ENCODE measurements around the gene LIMS1.

LIMS1 gene

GRCh38 chr2:108623616-108624015 is 89.3 kb downstream of the LIMS1 start:
- Histone ChIP-seq H3K4ac (ENCODE audit: low read depth, low read length) (no peak overlapping the region), H3K27me3 (ENCODE audit: insufficient read depth, low read length) (no peaks in the 10 kb centered on the region), H3K23ac (ENCODE audit: low read length) (no peak overlapping the region), H3K4me1 (ENCODE audit: control insufficient read depth in 1 of 2, insufficient read depth in 2 of 2, low read length in 2 of 2) (peaks cover 4 to 8% of the 10 kb centered on the region in 2 experiments), H3K36me3 (ENCODE audit: control insufficient read depth in 1 of 2, insufficient read depth in 2 of 2, low read length in 2 of 2) (no peaks in the 10 kb centered on the region), H2BK120ac (ENCODE audit: insufficient read depth, low read length, poor library complexity) (no peak overlapping the region), H3K79me1 (ENCODE audit: low read length) (peaks cover 2% of the 10 kb centered on the region), H3K9ac (ENCODE audit: low read length) (no peak overlapping the region), H3K27ac (ENCODE audit: low read depth, low read length) (no peak overlapping the region), H3K79me2 (ENCODE audit: control insufficient read depth, insufficient read depth, low read length, poor library complexity) (no peaks in the 10 kb centered on the region), H3K18ac (ENCODE audit: low read length) (no peak overlapping the region), H3K4me2 (ENCODE audit: low read length) (no peak overlapping the region), H4K91ac (ENCODE audit: low read depth, low read length) (no peak overlapping the region), H4K12ac (ENCODE audit: low read depth, low read length) (no peak overlapping the region), H2AFZ (ENCODE audit: insufficient read depth, low read length, poor library complexity) (no peak overlapping the region), H3K9me3 (ENCODE audit: insufficient read depth, low read depth, low read length) (no peaks in the 10 kb centered on the region), H2BK5ac (ENCODE audit: low read depth, low read length, poor library complexity) (no peak overlapping the region), H3K4me3 (ENCODE audit: low read depth, low read length) (no peak overlapping the region), H4K8ac (ENCODE audit: low read depth, low read length) (no peak overlapping the region), H2BK12ac (ENCODE audit: low read length) (no peak overlapping the region), H2AK5ac (ENCODE audit: low read length) (no peak overlapping the region), H3K14ac (ENCODE audit: low read length) (no peak overlapping the region)
- WGBS (ENCODE audit: extremely low coverage, insufficient coverage, insufficient read length), result no CpG with 5 or more reads among the region's 6 CpGs
- peak in 1 of 2 donors; percentile 67 for DNase-seq

- Histone ChIP-seq H3K9me3 (ENCODE audit: insufficient read depth, low read depth, low read length) (no peaks in the 10 kb centered on the region), H3K4me2 (ENCODE audit: low read length) (no peak overlapping the region), H2BK12ac (ENCODE audit: low read length) (no peak overlapping the region), H3K36me3 (ENCODE audit: control insufficient read depth in 1 of 2, insufficient read depth in 2 of 2, low read length in 2 of 2) (no peaks in the 10 kb centered on the region), H3K27ac (ENCODE audit: low read depth, low read length) (no peak overlapping the region), H2BK5ac (ENCODE audit: low read depth, low read length, poor library complexity) (no peak overlapping the region), H3K18ac (ENCODE audit: low read length) (no peak overlapping the region), H4K8ac (ENCODE audit: low read depth, low read length) (no peak overlapping the region), H4K12ac (ENCODE audit: low read depth, low read length) (no peak overlapping the region), H3K9ac (ENCODE audit: low read length) (no peak overlapping the region), H3K27me3 (ENCODE audit: insufficient read depth, low read length) (no peaks in the 10 kb centered on the region), H3K4me3 (ENCODE audit: low read depth, low read length) (no peak overlapping the region), H2AK5ac (ENCODE audit: low read length) (no peak overlapping the region), H3K23ac (ENCODE audit: low read length) (no peak overlapping the region), H2AFZ (ENCODE audit: insufficient read depth, low read length, poor library complexity) (no peak overlapping the region), H3K14ac (ENCODE audit: low read length) (no peak overlapping the region), H3K4ac (ENCODE audit: low read depth, low read length) (no peak overlapping the region), H3K79me2 (ENCODE audit: control insufficient read depth, insufficient read depth, low read length, poor library complexity) (no peaks in the 10 kb centered on the region), H4K91ac (ENCODE audit: low read depth, low read length) (no peak overlapping the region), H2BK120ac (ENCODE audit: insufficient read depth, low read length, poor library complexity) (no peak overlapping the region), H3K4me1 (ENCODE audit: control insufficient read depth in 1 of 2, insufficient read depth in 2 of 2, low read length in 2 of 2) (peaks cover 2 to 4% of the 10 kb centered on the region in 2 experiments), H3K79me1 (ENCODE audit: low read length) (peaks cover 2% of the 10 kb centered on the region)
- DNase-seq, result peak; percentile 68 to 75
- WGBS (ENCODE audit: extremely low coverage, insufficient coverage, insufficient read length), result no CpG with 5 or more reads among the region's 5 CpGs
Observed at GRCh38 chr2:108625186-108625827, 91.0 kb downstream of the LIMS1 start.

GRCh38 chr2:108625828-108626195 is 91.5 kb downstream of the LIMS1 start:
- Histone ChIP-seq H4K12ac (ENCODE audit: low read depth, low read length) (no peak overlapping the region), H3K23ac (ENCODE audit: low read length) (no peak overlapping the region), H2BK5ac (ENCODE audit: low read depth, low read length, poor library complexity) (no peak overlapping the region), H3K27me3 (ENCODE audit: insufficient read depth, low read length) (no peaks in the 10 kb centered on the region), H2AFZ (ENCODE audit: insufficient read depth, low read length, poor library complexity) (no peak overlapping the region), H3K4me3 (ENCODE audit: low read depth, low read length) (no peak overlapping the region), H3K4me1 (ENCODE audit: control insufficient read depth in 1 of 2, insufficient read depth in 2 of 2, low read length in 2 of 2) (peaks cover 0 to 2% of the 10 kb centered on the region in 2 experiments), H3K36me3 (ENCODE audit: control insufficient read depth in 1 of 2, insufficient read depth in 2 of 2, low read length in 2 of 2) (no peaks in the 10 kb centered on the region), H3K9ac (ENCODE audit: low read length) (no peak overlapping the region), H4K8ac (ENCODE audit: low read depth, low read length) (no peak overlapping the region), H3K27ac (ENCODE audit: low read depth, low read length) (no peak overlapping the region), H3K18ac (ENCODE audit: low read length) (no peak overlapping the region), H2BK12ac (ENCODE audit: low read length) (no peak overlapping the region), H3K9me3 (ENCODE audit: insufficient read depth, low read depth, low read length) (no peaks in the 10 kb centered on the region), H2AK5ac (ENCODE audit: low read length) (no peak overlapping the region), H3K79me1 (ENCODE audit: low read length) (no peaks in the 10 kb centered on the region), H2BK120ac (ENCODE audit: insufficient read depth, low read length, poor library complexity) (no peak overlapping the region), H3K79me2 (ENCODE audit: control insufficient read depth, insufficient read depth, low read length, poor library complexity) (no peaks in the 10 kb centered on the region), H3K14ac (ENCODE audit: low read length) (no peak overlapping the region), H3K4ac (ENCODE audit: low read depth, low read length) (no peak overlapping the region), H4K91ac (ENCODE audit: low read depth, low read length) (no peak overlapping the region), H3K4me2 (ENCODE audit: low read length) (no peak overlapping the region)
- no CpG with 5 or more reads among the region's 2 CpGs for WGBS (ENCODE audit: extremely low coverage, insufficient coverage, insufficient read length)
- no peak for DNase-seq

- Histone ChIP-seq H3K18ac (ENCODE audit: low read length) (no peak overlapping the region), H4K12ac (ENCODE audit: low read depth, low read length) (no peak overlapping the region), H4K8ac (ENCODE audit: low read depth, low read length) (no peak overlapping the region), H3K9ac (ENCODE audit: low read length) (no peak overlapping the region), H3K27ac (ENCODE audit: low read depth, low read length) (no peak overlapping the region), H3K4me2 (ENCODE audit: low read length) (no peak overlapping the region), H4K91ac (ENCODE audit: low read depth, low read length) (no peak overlapping the region), H3K4me3 (ENCODE audit: low read depth, low read length) (no peak overlapping the region), H3K27me3 (ENCODE audit: insufficient read depth, low read length) (no peaks in the 10 kb centered on the region), H3K14ac (ENCODE audit: low read length) (no peak overlapping the region), H3K79me1 (ENCODE audit: low read length) (no peaks in the 10 kb centered on the region), H2BK120ac (ENCODE audit: insufficient read depth, low read length, poor library complexity) (no peak overlapping the region), H3K4ac (ENCODE audit: low read depth, low read length) (no peak overlapping the region), H3K36me3 (ENCODE audit: control insufficient read depth in 1 of 2, insufficient read depth in 2 of 2, low read length in 2 of 2) (no peaks in the 10 kb centered on the region), H3K79me2 (ENCODE audit: control insufficient read depth, insufficient read depth, low read length, poor library complexity) (no peaks in the 10 kb centered on the region), H3K4me1 (ENCODE audit: control insufficient read depth in 1 of 2, insufficient read depth in 2 of 2, low read length in 2 of 2) (no peaks in the 10 kb centered on the region), H2BK12ac (ENCODE audit: low read length) (no peak overlapping the region), H3K23ac (ENCODE audit: low read length) (no peak overlapping the region), H2BK5ac (ENCODE audit: low read depth, low read length, poor library complexity) (no peak overlapping the region), H2AFZ (ENCODE audit: insufficient read depth, low read length, poor library complexity) (no peak overlapping the region), H3K9me3 (ENCODE audit: insufficient read depth, low read depth, low read length) (no peaks in the 10 kb centered on the region), H2AK5ac (ENCODE audit: low read length) (no peak overlapping the region)
- DNase-seq, result no peak
- no CpG with 5 or more reads among the region's 2 CpGs for WGBS (ENCODE audit: extremely low coverage, insufficient coverage, insufficient read length)
Observed at GRCh38 chr2:108626995-108627394, 92.7 kb downstream of the LIMS1 start.

All from trophoblast cell (in vitro differentiated cells and primary cell).